DMS53 treated with DMSO at 0.1 percent for 48 hours (cell line): ENCODE data around the gene WDR90.
A peak's percentile ranks its signal among the peaks of the same experiment; 100 is the strongest.

ENCODE experiments used
- DNase-seq: peaks from one replicate; lab custom pipeline; 2025; ENCODE audit not compliant: unreplicated experiment; lab: John Stamatoyannopoulos, UW

The WDR90 gene

DNA sequence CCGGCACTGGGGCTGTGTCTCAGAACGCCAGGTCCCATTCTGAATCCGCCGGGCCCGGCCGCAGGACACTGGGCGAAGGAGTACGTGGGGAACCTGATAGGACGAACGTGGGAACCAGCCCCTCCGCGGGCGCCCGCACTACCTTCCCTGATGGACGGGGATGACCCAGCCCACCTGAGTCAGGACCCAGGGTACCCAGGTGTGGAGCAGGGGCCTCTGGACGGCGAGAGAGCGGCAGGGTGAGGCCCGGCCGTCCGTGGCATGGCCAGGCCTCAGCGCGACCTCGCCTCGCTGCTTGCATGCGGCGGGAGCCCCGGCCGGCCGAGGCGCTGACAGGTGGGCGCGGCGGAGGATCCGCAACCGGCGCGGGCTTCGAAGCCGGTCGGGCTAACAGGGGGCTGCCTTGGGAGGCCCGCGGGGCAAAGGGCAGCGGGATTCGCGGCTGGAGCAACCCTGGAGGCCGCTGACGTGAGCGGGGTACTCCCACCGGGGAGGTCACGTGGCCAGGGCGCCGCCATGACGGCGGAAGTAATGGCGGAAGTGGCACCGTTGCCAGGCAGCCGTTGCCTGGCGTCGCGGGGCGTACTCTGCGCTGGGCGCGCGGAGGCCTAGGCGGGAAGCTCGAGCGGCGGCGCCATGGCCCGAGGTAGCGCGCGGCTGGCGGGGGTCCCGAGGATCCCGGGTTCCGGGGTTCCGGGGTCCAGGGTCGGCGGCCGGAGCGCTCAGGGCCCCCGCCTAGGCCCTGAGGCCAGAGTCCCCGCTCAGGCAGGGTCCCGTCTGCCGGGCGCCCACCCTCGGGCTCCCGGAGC, at the start of gene WDR90:
Gene WDR90 (plus strand): TSS at position 585 of the 809 bp plus-strand sequence. CDS start 52 bp downstream, at position 637.
- DNase-seq = peak; percentile 74

DNA sequence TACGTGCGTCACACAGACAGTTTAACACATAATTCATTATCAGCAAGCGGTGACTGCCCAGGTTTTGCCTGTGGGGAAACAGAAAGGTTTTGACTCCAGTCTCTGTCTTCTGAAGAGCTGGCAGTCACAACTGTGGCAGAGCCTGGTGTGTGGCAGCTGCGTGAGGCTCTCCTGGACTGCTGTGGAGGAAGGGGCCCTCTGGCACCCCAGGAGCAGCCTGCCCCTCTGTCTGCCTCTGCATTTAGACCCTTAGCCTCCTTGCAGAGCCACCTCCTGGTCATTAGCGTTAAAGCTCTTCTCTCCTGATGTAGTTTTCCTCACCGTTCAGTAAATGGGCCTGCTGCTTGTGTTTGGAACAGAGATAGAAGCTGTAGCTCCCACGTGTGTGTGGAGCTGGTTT, 48.4 kb upstream of the WDR90 start:
- no peak for DNase-seq

GRCh38 chr16:603933-604332, 45.2 kb upstream of the WDR90 start:
- DNase-seq = no peak

DNA sequence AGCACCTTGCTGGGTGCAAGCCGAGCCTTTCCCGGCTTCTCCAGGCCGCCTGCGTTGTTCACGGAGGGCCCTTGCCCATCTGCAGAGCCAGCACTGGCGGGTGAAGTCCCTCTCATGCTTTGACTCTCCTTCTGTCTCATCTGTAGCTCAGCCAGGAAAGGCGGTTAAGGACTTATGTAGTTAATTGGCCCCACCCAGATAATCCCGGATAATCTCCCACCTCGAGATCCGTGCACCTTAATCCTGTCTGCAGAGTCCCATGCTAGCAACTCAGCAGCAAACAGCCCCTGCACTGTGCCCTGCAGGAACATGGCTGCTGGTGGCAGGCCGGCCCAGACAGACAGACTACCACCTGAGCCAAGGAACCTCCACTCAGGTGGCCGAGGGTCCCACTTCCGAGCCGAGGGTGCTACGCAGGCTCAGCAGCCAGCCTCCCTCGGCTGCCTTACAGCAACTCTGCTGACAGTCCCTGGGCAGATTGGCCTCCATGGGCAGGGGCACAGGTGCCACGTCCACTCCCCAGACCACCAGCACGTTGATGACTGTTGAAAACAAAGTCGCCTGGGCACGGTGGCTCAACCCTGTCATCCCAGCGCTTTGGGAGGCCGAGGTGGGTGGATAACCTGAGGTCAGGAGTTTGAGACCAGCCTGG, 42.4 kb upstream of the WDR90 start:
- no peak for DNase-seq

DNA sequence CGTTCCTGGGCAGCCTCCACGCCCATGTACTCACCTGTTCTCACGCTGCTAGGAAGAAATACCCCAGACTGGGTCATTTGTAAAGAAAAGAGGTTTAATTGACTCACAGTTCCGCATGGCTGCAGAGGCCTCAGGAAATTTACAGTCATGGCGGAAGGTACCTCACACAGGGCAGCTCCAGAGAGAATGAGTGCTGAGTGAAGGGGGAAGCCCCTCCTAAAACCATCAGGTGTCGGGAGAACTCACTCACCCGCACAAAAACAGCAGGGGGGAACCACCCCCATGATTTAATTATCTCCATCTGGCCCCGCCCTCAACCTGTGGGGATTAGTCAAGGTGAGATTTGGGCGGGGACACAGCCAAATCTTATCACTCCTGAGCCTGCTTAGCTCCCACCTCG, 41.1 kb upstream of the WDR90 start:
- no peak for DNase-seq

- no peak for DNase-seq
These were observed 39.8 kb upstream of the WDR90 start for GRCh38 chr16:609316-609715.

GRCh38 chr16:609984-610383, 39.2 kb upstream of the WDR90 start:
- no peak for DNase-seq

DNA sequence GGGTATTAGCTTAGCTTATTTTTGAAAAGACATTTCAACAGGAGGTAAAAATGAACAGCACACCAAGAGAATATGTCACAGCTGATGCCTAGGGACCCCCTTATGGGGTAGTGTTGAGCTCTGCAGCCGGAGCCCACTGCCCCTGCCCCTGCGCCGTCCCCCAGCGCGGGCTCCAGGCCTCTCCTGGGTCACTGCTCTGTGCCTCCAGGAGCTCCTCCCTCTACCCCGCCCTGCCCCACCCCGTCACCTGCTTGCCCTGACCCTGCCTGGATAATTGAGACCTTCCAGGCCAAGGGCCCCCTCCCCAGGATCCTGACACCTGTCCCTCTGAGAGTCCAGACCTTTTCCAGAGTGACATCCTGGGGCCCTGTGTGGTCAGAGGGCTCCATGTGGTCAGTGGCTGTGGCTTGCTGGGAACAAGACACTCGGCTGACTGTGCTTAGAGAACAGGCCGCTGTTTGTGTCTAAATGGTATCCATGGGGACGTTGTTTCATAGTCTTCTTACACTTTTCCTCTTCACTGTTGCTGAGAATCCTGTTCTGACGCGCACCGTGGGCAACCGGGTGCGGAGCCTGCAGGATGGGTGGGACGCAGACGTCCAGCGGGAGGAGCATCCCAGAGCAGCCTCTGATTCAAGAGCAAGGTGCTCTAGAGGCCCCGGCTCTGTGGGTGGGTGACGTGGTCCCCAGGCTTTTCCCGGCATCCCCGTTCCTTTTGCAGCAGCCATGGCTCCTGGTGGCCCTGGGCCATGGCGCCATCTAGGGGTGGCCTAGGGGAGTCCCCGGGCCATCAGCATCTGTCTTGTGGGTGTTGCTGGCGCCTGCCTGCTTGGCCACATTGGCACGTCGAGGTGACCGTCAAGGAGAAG, 38.4 kb upstream of the WDR90 start:
- DNase-seq = no peak

- DNase-seq = no peak
These were observed 34.0 kb upstream of the WDR90 start for GRCh38 chr16:615122-615521.

GRCh38 chr16:616733-617586, 32.2 kb upstream of the WDR90 start:
- peak; percentile 67 for DNase-seq

- no peak for DNase-seq
These were observed 31.3 kb upstream of the WDR90 start for GRCh38 chr16:617855-618254.

DNA sequence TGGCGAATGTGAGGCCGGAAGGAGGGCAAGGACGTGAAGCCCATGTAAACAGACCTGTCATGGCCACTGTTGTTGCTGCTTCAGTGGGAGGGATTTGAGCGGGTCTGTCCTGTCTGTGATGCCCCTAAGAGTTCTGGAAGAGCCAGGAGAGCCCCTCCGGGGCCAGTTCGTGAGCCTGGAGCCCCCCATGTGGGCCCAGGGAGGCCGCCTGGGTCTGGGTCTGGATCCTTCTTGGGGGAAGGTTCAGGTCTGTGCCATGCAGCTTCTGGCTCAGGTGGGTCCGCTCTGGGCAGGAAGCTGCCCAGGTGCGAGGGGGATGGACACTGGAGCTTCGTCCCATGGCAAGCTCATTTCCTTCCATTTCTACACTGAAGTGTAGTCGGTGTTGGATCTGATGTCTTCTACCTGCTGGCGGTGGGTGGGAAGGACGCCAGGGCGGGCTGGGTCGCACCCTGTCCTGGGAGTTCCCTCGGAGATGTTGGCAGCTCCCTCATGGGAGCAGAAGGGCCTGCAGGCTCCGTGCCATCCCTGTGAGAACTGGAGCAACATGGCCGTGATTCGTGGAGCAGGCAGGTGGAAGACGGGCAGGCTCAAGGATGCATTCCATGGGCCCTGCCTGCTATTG, 29.6 kb upstream of the WDR90 start:
- no peak for DNase-seq

DNA sequence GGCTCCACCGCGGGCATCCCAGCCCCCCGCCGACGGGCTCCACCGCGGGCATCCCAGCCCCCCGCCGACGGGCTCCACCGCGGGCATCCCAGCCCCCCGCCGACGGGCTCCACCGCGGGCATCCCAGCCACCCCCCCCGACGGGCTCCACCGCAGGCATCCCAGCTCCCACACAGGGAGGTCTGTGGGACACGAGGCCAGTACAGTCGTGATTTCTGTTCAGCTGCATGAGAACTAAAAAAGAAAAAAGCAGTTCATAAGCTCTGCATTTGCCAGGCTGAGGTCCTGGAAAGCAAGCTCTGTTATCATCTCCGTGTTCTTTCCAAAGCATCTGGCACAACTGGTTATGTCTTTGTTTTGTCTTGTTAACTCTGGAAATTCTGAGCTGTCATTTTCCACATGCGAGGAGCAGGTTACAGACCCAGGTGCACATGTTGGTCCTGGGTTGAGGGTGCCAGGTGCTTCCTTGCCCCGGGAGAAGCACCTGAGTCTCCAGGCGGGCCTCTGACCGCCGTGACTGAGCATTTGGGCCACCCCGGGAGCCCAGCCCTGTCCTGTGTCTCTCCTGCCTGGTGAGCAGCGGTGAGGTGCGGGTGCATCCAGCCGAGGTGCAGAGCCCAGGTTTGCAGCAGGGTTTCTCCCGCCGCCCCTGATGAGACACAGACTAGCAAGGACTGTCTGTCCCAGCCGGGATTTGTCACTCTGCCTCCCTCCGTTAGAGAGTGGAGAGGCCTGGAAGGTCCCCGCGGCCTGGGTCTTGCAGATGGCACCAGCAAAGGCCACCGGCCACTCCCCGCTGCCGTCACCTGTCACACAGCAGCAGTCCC, 28.3 kb upstream of the WDR90 start:
- DNase-seq = no peak

DNA sequence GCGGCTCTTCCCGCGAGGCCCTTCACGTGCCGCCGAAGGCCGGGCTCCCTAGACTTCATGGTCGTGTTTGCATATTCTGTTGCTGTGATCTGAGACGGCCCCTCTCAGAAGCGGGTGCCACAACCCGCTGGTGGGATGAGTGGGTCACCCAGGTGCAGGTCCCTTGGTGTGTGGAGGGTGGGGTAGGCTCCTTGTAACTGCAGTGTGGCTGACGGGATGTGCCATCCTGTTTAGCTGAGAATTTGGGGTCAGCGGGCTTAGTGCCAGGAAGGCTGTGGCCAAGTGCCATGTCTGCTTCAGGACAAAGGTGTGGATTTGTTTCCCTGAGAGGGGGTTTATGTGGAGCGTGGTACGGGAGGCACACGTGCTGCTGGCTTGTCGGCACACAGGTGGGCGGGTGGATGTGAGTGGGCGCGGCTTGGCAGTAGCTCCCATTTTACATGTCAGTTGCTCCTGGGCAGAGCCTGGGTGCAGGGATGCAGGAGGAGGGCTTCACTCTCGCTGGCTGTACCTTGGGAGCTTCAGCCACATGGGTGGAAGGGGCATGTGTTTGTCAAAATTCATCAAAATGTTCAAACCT, 27.5 kb upstream of the WDR90 start:
- DNase-seq = no peak

- no peak for DNase-seq
These were observed 26.3 kb upstream of the WDR90 start for GRCh38 chr16:622920-623280.

DNA sequence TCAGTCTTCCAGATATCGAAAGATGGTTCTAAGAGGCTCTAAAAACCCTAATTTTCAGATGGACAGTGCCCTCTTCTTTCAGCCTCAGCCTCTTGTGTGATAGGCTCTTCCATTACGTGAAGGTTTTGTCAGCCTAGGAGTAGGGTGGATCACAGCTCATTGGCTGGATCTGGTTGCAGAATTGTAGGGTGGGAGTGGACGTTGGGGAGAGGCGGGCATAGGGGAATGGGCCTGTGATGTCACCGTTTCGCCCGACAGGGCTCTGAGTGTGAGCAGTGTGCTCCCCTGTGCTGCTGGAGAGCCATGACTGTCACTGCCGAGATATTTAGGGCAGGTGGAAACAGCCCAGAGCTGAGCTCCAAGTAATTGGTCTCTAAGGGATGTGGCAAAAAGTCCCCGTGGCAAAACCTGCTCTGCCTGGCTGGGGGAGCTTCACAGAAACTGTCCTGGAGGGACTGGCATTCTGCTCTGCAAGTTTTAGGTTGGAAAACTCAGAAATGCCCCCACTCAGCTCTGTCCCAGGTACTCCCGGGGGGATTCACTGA, 24.6 kb upstream of the WDR90 start:
- no peak for DNase-seq

DNA sequence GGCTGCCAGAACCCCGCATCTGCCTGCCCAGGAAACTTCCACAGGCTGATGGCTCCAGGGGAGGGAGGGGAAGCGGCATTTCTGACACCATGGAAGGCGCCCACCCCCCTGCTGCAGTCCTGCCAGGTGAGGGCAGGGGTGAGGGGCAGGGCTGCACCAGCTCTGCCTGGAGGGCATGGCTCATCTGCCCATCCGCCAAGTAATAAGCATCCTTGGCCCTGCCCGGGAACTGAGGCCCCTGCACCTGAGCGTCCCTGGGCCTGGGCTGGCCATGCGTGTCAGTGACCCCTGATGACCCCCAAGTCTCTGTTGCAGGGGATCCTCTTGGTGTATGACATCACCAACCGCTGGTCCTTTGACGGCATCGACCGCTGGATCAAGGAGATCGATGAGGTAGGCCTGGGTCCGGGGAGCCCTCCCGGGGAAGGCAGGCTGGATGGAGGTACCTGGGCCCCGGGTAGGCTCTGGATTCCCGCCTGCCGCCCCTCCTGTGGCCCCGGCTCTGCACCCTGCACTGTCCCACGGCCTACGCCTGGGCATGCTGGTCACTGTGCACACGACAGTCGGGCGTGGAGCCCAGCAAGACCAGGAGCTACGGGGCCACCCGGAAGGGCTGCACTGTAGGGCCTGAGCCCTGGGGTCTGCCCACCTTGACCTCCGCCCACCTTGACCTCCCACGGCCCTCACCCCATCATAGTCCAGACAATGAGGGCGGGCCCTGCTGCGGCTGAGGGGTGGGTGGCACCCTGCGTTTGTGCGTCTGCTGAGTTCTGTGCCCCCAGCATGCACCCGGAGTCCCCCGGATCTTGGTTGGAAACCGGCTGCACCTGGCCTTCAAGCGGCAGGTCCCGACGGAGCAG, 23.8 kb upstream of the WDR90 start:
- no peak for DNase-seq
